Islet of Langerhans (tissue), 1 donor: ENCODE results near the gene IGFBP4.

Experiments used
- FAIRE-seq: peaks from one replicate; lab custom pipeline; 2011; peaks lifted over from hg19 to GRCh38; lab: Jason Lieb, UNC

Gene IGFBP4

DNA sequence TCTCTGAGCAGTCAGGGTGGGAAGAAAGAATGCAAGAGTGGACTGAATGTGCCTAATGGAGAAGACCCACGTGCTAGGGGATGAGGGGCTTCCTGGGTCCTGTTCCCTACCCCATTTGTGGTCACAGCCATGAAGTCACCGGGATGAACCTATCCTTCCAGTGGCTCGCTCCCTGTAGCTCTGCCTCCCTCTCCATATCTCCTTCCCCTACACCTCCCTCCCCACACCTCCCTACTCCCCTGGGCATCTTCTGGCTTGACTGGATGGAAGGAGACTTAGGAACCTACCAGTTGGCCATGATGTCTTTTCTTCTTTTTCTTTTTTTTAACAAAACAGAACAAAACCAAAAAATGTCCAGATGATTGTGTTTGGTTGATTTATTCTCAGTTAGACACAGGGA lies 14.1 kb downstream of the IGFBP4 start:
- no peak for FAIRE-seq

DNA sequence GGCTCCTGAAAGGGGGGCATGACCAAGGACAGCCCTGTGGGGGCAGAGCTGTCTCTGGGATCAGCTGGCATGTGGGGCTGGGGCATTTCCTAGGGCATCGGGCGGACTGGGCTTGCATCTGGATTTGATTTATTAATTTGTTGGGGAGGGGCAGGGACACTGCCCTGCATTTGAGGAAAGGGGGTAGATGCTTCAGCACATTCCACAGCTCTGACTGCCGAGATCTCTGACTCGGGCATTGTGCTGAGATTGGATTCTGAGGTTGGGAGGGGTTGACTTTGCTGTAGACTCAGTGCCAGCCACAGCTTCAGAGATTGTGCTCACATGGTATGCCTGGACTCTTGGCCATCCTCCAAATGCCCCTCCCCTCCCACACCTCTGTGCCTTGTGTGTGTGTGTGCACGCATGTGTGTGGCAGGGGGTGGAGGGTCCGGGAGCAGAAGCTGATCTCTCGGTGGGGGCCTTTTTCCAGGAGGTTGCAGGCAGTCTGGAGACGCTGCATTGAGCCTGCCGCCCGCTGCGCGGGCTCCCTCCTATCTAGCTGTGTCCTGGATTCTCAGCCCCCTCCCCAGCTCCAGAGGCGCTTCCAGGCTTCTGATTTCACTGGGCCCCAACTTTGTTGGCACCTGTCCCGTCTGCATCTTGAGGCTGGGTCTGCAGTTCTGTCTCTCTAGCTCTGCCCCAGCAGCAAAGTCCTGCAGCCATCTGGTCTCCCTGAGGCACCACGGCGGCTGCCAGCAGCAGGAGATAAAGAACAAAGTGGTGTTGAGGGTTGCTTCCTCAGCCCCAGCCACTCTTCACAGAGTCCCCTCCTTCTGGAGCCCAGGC lies 14.9 kb downstream of the IGFBP4 start:
- FAIRE-seq, result no peak

DNA sequence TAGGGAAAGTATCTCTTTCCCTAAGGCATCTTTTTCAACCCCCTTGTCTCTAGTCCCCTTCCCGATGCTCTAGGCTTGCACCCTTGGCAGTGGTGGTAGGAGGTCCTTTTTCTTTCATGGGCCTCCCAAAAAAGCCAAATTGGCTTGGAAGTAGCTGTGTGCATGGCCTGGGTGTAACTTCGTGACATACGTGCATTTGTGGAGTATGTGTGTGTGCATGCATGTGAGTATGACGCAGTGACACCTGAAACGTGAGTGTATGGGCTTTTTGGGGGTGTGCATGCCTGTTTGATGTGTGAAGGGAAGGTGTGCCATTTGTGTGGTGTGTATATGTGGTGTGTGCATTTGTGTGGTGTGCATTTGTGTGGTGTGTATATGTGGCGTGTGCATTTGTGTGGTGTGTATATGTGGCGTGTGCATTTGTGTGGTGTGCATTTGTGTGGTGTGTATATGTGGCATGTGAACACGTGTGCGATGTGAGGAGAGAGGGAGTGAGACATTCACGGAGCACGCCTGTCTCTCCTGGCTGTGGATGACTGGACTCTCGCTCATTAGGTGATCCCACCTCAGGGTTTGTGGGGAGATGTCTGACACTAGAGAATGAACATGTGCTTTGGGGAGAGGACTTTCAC lies 15.7 kb downstream of the IGFBP4 start:
- no peak for FAIRE-seq

DNA sequence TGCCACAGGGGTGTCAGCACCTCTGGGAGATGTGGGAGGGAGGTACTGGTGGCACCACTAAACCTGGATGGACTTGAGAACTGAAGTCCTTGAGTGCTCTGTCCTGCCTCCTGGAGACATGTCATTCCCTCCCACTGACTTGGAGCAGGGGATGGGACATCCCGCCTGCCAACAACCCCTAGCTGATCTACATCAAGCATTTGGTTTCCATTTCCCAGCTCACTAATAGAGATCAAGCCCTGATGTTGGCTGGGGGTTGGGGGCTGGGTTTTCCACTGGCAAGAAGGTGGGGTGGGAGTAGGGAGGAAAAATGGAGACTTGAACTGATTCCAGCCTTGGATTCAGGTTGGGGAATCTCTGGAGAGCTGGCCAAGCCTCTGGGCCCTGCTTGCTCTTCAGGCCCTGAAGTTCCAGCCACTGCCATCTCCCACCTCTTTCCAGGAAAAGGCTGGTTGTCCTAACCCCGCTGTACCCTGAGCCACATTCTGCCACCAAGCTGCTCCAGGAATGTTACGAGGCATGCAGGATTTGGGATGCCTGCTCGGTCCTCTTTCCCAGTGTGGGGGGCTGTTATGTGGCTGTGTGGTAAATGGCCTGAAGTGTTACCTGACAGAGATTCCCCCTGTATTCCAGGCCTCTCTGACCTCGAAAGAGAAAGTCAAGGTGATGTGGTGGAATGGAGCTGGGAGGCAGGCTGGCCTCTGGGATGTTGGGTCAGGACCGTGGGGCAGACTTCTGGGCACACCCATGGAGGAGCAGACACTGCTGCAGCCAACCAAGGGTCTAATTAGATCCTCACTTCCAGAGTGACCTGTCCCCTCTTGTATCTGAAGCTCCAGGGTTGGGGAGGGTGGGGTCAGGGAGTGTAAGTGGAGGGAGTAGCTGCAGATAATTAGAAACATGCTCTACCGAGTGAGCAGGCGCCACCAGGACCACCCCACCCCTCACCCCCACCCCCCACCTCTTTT lies 16.7 kb downstream of the IGFBP4 start:
- FAIRE-seq, result no peak

DNA sequence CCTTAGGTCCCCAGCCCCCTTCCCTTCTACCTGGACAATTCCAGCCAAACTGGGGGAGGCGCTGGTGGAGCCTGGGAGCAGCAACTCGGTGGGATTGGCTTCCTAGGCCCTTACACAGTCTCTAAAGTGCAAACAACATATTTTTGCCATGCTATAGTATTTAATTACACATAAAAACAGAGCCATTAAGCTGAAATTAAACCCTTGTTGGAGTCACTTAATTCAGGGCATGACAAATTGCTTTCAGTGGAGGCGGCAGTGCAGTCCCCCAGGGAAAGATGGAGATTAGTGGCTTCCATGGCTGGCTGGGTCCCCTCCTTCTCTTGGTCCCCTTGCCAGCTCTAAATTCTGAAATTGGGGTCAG lies 17.3 kb downstream of the IGFBP4 start:
- no peak for FAIRE-seq

DNA sequence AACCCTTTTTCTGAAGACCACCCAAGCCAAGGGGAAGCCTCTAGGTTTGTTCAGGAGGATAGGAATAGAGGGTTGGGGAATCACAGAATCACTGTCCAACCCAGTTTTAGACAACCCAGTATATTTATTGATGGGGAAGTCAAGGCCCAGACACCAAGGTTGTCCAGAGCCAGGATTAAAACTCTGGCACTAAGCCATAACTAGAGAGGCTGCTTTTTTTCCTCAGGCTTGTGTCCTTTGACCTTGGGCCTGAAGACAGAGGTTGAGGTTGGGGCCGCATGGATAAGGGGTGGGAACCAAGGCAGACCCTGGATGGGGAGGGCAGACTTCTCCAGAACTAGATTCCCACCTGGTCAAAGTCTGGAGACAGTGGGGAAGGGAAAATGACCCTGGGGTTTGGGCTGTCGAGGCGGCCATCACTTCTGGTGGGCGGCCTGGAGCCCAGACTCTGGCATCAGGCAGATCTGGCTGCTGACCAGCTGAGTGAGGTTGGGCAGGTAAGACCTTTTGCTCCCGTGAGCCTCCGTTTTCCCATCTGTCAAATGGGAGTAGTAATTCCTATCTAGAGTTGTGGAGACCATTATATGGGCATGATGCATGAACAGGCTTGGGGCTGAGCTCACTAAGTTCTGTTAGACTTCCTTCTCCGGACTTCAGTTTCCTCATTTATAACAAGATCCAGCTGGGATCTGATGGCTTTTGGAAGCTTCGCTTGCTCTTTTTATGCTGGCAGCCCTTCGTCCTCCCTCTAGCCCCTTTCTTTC lies 17.9 kb downstream of the IGFBP4 start:
- no peak for FAIRE-seq

DNA sequence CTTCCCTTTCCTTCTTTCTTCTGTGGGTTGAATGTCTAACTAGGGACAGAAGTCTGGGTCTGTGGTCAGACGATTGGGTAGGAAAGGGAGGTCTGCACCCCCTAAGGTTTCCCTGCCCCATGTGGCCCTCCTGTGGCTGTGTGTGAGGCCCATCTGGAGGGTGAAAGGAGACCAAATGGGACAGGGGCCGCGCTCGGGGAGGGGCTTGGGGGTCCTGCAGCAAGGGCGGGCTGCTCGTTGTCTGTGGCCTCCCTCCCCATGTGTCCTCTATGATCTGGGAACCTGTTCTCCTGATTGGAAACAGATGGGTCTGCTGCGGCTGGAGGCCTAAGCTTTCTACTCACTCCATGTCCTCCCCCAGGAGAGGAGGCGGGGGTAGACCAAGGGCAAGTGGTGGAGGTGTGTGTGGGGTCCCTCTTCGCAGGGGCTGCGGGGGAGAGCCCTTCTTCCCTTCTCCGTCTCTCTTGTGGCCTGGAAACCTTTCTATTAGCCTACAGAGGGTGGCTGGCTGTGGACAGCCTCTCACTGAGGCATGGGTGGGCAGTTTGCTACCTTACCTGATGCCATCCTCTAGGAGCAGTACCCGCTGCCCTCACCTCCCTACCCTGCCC lies 18.6 kb downstream of the IGFBP4 start:
- FAIRE-seq, result no peak

DNA sequence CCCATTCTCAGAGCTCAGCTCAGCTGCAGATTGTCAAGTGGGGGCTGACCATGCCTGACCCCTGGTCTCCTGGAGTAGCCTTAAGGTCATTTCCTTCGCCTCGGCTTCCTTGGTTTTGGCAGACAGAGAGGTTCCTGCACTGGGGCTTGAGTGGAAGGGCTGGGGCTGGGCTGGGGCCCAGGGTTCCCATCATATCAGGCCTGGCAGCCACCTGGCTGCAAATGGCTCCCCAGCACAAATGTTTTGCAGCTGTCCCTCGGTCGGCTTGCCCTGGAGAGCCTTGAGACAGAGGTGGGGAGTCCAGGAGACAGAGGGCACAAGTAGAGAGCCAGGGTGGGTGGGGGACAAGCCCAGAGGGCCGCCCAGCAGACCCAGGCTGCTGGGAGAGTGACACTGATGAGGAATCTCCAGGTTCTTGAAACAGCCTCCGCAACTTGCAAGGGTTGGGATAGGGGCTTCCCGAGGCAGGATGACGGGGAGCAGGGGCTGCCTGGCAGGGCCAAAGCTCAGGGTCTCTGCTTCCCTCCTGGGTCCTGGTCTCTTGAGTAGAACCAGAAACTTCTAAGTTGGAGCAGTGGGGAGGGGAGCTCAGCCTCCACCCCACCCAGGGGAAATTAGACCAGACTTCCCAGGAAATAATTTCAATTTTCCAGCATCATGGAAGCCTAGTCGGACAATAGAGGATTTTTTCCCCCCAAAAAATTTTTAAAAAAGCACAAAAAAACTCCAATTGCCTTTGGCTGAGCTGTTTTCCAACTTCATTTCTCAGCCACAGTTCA lies 19.3 kb downstream of the IGFBP4 start:
- FAIRE-seq, result no peak

DNA sequence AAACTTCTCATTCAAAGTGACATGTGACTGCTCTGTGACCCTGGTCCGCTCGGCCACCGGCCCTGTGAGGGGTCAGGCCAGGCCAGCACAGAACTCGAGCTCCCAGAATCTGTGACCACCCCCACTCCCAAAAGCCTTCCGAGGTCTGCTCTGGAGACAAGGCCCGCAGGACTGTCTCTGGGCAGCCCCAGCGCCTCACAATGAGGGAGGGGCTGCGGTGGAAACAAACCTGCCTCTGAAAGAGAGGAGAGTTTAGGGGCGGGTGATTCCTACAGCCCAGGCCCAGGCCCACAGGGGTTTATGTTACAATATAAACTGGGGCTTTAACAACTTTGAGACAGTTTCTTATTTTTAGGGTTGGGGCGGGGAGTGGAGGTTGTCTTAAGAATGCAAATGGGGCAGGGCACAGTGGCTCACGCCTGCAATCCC lies 19.9 kb downstream of the IGFBP4 start:
- FAIRE-seq, result no peak

DNA sequence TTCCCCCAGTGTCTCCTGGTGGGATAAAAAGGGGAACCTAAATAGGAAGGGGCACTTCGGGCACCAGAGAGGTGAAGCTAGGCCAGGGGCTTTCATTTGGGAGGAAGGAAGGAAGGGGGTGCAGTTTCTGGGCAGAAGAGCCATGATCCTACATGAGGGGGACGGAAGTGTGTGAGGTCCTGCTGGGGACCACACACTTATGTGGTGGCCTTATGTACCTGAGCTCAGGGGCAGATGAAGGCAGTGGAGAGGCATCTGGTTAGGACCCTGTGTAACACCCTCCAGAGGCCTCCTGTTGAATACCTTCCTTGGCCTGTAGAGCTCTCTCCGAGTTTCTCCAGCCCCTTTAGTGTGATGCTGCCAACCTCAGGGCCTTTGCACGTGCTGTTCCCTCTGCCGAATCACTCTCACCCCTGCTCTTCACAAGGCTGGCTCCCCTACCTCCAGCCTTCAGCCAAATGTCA lies 21.2 kb downstream of the IGFBP4 start:
- FAIRE-seq, result no peak

DNA sequence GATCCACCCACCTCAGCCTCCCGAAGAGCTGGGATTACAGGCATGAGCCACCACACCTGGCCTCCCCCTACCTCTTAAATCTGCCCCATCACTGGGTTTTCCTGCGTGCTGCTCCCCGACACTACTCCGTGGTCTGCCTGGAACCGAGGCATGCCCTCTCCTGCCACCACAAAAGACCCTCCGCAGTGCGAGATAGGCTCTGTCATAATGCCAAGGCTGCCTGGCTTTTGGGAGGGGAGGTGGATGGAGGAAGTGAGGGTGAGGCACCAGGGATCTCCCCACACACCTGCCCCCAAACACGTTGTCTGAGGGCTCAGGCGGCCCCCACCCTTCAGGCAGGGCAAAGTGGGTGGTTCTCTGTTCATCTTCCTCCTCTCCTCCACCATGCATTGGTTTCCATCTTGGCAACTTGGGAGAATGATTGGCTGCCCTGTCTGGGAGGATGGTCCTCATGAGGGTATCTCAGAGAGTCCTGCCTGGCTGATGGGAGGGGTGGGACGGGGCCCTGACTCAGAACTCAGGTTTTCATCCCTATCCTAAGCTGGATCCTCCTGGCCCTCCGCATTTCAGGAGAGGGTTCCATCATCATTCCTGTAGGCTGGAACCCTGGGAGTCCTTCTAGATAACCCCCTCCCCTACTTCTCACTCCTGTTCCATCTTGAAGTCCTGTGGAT lies 23.2 kb downstream of the IGFBP4 start:
- no peak for FAIRE-seq

DNA sequence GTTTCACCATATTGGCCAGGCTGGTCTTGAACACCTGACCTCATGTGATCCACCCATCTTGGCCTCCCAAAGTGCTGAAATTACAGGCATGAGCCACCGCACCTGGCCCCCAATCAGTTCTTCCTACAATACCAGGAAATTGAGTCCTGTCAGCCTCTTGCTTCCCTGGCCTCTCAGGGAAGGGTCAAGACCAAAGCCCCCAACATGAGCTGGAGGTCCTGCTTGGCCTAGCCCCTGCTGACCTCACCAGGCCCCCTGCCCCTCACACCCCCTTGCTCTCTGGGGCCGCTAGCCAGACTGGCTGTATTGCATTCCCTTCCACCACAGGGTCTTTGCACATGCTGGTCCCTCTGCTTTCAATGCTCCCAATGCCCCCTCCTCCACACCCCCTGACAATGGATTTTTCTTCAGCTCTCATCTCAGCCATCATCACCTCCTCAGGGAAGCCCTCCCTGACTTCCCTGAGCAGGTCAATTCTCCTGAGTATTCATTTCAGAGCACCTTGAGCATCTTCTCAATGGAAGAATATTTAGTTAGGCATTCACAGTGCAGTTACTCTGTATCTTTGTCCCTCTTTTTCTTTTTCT lies 24.1 kb downstream of the IGFBP4 start:
- FAIRE-seq, result no peak

DNA sequence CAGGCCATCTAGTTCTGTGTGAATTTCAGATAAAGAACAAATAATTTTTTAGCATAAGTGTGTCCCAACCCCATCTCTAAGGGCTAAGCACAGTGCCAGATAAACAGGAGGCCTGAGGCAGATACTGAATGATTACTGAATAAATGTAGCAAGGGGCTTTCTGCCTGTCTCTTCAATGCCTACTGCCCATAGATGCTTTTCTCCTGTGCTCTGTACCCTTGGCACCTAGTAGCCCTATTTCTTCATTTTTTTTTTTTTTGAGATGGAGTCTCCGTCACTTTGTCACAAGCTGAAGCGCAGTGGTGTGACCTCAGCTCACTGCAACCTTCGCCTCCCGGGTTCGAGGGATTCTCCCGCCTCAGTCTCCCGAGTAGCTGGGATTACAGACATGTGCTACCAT lies 25.3 kb downstream of the IGFBP4 start:
- no peak for FAIRE-seq

DNA sequence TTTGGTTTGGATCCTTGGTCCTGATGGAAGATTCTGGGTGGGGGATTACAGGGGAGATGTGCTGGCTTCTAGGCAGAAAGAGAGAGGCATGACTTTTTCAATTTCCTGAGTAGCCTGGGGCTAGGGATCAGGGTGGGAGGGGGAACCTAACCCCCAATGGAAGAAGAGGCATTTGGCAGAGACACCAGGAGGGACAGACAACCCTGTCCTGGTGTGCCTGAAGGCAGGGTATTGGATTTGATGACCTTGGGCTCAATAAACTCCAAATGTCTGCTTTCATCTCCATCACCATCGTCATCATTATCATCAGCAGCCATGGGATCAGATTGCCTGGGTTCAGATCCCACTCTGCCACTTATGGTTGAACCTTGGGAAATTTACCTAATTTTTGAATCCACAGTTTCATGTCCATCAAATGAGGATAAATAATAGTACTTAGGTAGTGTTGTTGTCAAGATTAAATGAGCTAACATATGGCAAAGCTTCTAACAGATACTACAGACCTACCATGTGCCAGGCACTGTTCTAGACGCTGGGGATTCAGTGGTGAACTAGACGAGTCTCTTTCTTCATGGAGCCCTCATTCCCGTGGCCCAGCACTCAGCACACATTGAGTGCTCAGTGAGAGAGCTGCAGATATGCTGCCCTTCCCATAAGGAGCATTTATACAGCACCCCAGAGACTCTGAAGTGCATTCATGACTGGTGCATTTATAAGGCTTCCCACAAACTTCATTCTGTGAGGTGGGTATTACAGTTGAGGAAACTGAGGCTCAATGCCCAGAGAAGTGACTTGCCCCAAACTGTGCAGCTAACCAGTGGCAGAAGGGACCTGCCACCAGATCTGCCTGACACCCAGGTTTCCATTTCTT lies 26.8 kb downstream of the IGFBP4 start:
- no peak for FAIRE-seq

DNA sequence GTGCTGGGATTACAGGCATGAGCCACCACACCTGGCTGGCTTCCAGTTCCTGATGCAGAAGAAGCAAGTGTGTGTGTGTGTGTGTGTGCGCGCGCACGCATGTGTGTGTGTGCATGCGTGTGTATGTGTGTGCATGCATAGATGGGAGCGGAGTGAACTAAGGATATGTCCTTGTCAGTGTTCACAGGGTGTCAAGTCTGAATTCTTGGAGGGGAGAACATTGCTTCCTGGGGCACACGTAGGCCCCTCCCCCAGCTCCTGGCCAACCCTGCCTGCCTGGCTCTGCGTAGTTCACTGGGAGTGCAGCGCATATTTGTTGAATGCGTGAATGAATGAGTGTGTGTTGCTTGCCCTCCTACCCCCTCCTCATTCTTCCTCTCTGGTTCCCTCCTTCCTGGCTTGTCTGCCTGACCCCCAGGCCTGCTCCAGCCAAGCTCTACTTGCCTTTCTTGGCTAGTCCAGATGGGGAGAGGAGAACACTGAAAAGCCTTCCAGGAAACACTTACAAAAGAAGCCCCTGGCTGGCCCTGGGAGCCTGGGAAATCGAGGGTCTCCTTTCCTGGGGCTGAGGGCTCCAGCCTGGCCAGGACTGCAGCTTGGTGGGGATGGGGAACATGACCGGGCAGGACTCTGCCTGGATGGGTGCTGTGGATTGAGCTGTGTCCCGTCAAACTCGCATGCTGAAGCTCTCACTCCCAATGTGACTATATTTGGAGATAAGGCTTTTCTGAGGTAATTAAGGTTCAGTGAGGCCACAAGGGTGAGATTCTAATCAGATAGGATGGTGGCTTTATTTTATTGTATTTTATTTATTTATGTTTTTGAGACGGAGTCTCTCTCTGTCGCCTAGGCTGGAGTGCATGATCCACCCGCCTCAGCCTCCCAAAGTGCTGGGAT lies 27.9 kb downstream of the IGFBP4 start:
- FAIRE-seq, result no peak

DNA sequence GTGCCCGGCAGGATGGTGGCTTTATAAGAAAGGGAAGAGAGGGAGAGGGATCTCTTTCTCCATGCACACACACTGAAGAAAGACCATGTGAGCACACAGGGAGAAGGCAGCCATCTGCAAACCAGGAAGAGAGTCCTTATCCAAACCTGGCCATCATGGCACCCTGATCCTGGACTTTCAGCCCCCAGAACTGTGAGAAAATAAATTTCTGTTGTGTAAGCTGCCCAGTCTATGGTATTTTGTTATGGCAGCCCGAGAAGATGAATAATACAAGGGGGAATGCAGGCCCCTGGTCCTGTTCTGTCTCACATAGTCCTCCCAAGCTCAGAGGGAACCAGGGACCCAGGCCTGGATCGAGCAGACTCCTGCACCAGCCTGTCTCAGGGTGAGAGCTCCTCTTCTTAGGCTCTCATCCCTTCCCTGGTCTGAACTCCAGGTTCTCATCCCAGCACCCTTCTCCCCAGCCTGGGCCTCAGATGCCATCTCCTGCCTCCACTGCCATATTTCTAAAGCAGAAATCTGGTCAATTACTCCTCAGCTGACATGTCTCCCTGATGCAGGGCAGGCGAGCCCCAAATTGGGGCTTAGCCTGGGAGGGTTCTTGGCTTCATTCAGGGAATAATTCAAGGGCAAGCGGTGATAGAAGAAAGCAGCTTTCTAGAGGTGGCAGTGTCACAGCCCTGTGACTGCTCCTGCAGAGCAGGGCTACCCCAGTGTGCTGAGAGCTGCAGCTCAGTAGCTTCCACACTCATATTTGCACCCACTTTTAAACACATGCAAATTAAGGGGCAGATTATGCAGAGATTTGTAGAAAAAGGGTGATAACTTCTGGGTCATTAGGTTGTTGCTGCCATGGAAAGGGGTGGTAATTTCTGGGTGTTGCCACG lies 28.8 kb downstream of the IGFBP4 start:
- FAIRE-seq, result no peak
